ENCODE measurements around the gene NFATC1.

- TF ChIP-seq CTCF (conservative IDR thresholded peaks at IDR 0.05 in 1 of 2, IDR thresholded peaks at IDR 0.05 in 1 of 2; ENCODE audit: low read depth in 1 of 2, low read length in 2 of 2) (no peak), EZH2 (IDR thresholded peaks at IDR 0.05; ENCODE audit: low read length, missing control alignments) (no peak)
Measured at GRCh38 chr18:79548986-79549637, 153.4 kb downstream of the NFATC1 start.
